CMK (cell line): ENCODE data around the gene PRM1.

ENCODE experiments used
- DNase-seq: peaks from one replicate; pipeline ENCODE4 v3.0.0-alpha.2; 2010; ENCODE audit warnings: low read depth

The PRM1 gene, protein sequence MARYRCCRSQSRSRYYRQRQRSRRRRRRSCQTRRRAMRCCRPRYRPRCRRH

GRCh38 chr16:11280616-11281522 lies at the start of gene PRM1:
Gene PRM1, minus strand, starts transcription at chr16:11281330. Its CDS starts 92 bp downstream, at chr16:11281238.
- DNase-seq: no peak

GRCh38 chr16:11330526-11331237 lies 49.6 kb upstream of the PRM1 start:
- no peak for DNase-seq

- DNase-seq: no peak
Observed at GRCh38 chr16:11329891-11330290, 48.8 kb upstream of the PRM1 start.

DNA sequence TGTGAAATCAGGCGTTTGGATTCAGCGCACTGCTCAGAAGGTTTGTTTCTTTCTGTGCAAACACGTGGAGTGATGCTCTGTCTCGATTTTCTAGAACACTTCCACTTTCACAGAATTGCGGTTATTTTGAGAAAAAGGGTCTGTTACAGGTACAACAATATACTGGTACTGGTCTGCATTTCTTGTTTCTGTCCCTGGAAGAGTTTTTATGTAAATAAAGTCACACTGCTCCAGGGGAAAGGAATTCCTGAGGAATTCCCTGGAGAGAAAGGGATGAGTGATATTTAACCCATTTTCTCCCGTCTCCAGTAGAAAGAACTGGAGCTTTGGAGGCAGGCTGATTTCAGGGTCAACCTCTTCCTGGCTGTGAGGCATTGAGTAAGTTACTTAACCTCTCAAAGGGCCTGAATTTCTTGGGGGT lies 48.0 kb upstream of the PRM1 start:
- no peak for DNase-seq

GRCh38 chr16:11328172-11329070 lies 47.3 kb upstream of the PRM1 start:
- no peak for DNase-seq

DNA sequence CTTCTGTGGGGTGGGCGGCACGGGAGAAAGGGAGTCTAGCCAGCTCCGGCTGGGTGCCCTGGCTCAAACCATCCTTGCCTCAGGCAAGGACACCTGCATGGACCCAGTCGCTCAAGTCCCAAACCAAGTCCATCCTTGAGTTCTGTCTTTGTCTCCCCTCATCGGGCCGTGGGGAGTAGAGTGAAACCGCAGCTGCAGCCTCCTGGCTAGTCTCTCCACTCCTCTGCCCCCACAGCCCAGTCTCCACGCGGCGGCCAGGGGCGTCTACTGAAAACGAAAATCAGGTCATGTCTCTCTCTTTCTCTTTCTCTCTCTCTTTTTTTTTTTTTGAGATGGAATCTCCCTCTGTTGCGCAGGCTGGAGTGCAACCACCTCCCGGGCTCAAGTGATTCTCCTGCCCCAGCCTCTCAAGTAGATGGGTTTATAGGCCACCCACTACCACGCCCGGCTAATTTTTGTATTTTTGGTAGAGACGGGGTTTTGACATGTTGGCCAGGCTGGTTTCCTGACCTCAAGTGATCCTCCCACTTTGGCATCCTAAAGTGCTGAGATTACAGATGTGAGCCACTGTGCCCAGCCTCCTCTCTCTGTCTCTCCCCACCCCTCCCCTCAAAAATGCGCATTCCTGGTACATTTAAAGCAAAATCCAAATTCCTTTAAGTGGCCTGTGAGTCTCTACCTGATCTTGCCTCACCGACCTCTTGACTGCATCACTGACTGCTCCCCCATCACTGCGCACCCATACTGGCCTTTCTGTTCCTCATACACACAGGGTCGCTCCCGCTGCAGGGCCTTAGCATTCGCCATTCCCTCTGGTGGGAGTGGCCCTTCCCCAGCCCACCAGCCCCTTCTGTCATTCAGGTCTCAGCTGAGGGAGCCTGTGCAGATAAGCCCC lies 46.4 kb upstream of the PRM1 start:
- no peak for DNase-seq

DNA sequence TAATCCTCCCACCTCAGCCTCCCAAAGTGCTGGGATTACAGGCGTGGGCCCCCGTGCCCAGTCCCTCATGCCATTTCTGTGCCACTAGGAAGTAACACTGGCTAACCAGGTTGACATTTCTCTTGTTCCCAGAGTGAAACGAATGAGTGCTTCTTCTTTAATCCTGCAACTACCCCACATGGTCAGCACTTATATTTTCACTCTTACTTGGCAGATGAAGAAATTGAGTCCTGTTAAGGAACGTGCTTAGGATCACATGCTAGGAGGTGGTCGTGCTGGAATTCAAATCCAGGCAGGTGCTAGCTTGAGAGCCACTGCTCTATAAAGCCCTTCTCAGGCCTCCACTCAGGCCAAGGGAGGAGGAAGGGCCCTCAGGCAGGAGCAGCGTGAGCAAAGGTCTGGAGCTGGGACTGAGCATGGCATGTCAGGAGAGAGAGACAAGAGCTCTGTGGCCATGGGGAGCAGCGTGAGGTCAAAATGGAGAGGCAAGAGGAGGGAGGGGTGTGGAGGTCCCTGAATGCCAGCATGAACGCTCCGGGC lies 45.7 kb upstream of the PRM1 start:
- DNase-seq: no peak

- no peak for DNase-seq
Observed at GRCh38 chr16:11326084-11326736, 45.1 kb upstream of the PRM1 start.

- DNase-seq: no peak
Observed at GRCh38 chr16:11325404-11326083, 44.4 kb upstream of the PRM1 start.

DNA sequence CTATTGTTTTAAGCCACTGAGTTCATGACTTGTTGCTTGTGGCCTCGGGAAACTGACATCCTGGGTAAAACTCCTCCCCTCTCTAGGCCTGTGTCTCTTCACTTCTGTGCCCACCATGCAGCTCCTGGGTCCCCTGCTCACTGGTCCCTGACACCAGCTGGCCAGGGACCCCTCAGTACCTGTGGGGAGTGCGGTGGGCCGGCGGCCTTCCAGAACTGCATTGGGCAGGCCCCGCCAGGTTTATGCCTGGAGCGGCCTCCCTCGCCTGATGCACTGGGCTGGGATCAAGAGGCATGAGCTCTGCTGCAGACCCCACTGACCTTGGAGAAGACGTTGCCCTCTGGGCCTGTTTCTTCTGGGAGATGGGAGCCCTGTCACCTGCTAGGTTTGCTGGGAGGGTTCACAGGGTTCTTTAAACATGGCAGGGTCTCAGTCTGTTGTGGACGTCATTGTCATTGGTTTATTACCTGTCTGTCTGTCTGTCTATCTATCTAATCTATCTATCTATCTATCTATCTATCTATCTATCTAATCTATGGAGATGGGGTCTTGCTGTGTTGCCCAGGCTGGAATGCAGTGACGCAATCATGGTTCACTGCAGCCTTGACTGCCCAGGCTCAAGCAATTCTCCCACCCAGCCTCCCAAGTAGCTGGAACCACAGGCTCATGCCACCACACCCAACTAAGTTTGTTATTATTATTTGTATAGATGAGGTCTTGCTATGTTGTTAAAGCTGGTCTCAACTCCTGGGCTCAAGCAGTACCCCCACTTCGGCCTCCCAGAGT lies 42.6 kb upstream of the PRM1 start:
- DNase-seq: no peak

DNA sequence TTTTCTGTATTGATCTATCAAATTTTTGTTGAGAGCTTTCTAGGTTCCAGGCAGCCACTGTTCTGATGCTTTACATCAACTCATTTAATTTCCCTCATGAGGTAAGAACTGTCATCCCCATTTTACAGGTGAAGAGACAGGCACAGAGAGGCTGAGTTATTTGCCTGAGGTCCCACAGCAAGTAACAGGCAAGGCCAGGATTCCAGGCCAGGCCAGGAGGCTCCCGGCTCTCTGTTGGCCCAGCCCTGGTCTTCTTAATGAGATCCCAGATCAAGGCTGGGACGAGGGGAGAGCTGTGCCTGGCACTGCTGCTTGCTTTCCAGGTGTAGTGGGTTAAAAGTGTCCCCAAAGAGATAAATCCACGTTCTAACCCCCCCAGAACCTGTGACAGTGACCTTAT lies 41.7 kb upstream of the PRM1 start:
- DNase-seq: no peak

GRCh38 chr16:11321662-11322061 lies 40.5 kb upstream of the PRM1 start:
- DNase-seq: no peak

GRCh38 chr16:11320170-11320569 lies 39.0 kb upstream of the PRM1 start:
- no peak for DNase-seq

GRCh38 chr16:11319529-11320146 lies 38.5 kb upstream of the PRM1 start:
- no peak for DNase-seq

DNA sequence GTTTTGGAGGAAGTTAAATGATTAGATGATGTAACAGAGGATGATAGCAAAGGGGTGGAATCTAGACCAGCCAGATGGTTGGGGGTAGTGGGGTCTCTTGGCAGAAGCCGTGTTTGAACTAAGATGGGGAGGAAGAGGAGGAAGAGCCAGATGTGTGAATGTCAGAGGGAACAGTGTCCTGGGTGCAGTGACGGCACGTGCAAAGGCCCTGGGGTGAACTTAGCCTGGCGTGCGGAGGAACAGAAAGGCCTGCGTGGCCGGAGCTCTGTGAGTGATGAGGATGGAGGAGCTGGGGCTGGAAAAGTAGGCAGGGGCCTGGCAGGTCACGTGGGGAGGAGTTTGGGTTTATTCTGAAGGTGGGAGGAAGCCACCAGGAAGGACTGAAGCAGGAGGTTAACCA lies 37.7 kb upstream of the PRM1 start:
- DNase-seq: no peak

- DNase-seq: no peak
Observed at GRCh38 chr16:11316331-11317015, 35.3 kb upstream of the PRM1 start.

GRCh38 chr16:11315510-11315909 lies 34.4 kb upstream of the PRM1 start:
- DNase-seq: no peak
